ENCODE data around the gene DENND1A. TPM values are rescaled to one million over a fixed set of nuclear protein-coding genes. Genes with fewer than 3 reads are reported as not detected.
A peak's percentile ranks its signal among the peaks of the same experiment; 100 is the strongest.

Gene DENND1A
- total and polyA plus RNA-seq, 4 experiments from 2014 or later, result 1.4 to 14.2 (median 9.9) TPM

- Mint-ChIP-seq H3K9me3 (peaks cover 0 to 1% (median 0%) of the 10 kb centered on the region in 8 donors), H3K4me1 (peaks cover 9 to 16% (median 10%) of the 10 kb centered on the region in 4 donors), H3K27me3 (no peaks in the 10 kb centered on the region), H3K36me3 (peaks cover 0 to 46% of the 10 kb centered on the region in 2 donors), H3K4me3 (no peak overlapping the region), H3K27ac (no peak overlapping the region)
- intact Hi-C loops (cut with micrococcal nuclease), result no loop called here
- Histone ChIP-seq H3K4me1 (ENCODE audit: insufficient read depth, low read length) (peaks cover 7% of the 10 kb centered on the region), H3K27me3 (ENCODE audit: insufficient read depth, low read length) (no peaks in the 10 kb centered on the region), H3K27ac (ENCODE audit: low read depth, low read length) (no peak overlapping the region), H3K9me3 (ENCODE audit: control insufficient read depth in 1 of 2, low read length in 2 of 2) (no peaks in the 10 kb centered on the region), H3K4me3 (ENCODE audit: low read length in 2 of 2) (no peak overlapping the region), H3K36me3 (ENCODE audit: insufficient read depth, low read length) (no peaks in the 10 kb centered on the region)
- DNase-seq, result no peak
- POLR2A ChIA-PET (ENCODE audit: partially characterized antibody), result no interaction called here
- CTCF ChIA-PET (ENCODE audit: partially characterized antibody), result no interaction called here
Observed at GRCh38 chr9:123567013-123567412, 362.9 kb downstream of the DENND1A start.

GRCh38 chr9:123564652-123565051 lies 365.3 kb downstream of the DENND1A start:
- H3K9me3 Mint-ChIP-seq, result peaks cover 0 to 1% (median 0%) of the 10 kb centered on the region in 8 donors
- H3K9me3 ChIP-seq (ENCODE audit: control insufficient read depth in 1 of 2, low read length in 2 of 2), result no peaks in the 10 kb centered on the region
- CTCF ChIA-PET (ENCODE audit: partially characterized antibody), result interaction anchor here (0.6 kb wide), 1 partner anchor 1489 kb away, joined by 3 read pairs; no protein-coding TSS in a partner anchor

GRCh38 chr9:123562844-123563346 lies 367.0 kb downstream of the DENND1A start:
- DNase-seq, result no peak
- Histone ChIP-seq H3K9me3 (ENCODE audit: control insufficient read depth in 1 of 2, low read length in 2 of 2) (no peaks in the 10 kb centered on the region), H3K27me3 (ENCODE audit: insufficient read depth, low read length) (no peaks in the 10 kb centered on the region), H3K27ac (ENCODE audit: low read depth, low read length) (no peak overlapping the region), H3K4me1 (ENCODE audit: insufficient read depth, low read length) (peaks cover 7% of the 10 kb centered on the region), H3K36me3 (ENCODE audit: insufficient read depth, low read length) (no peaks in the 10 kb centered on the region), H3K4me3 (ENCODE audit: low read length in 2 of 2) (no peak overlapping the region)
- Mint-ChIP-seq H3K36me3 (peaks cover 6 to 52% of the 10 kb centered on the region in 2 donors), H3K4me1 (peaks cover 9 to 16% (median 10%) of the 10 kb centered on the region in 4 donors), H3K27ac (peak overlapping the region in 1 of 7 donors; percentile 0), H3K4me3 (peak overlapping the region in 1 of 8 donors; percentile 50), H3K9me3 (peaks cover 0 to 2% (median 0%) of the 10 kb centered on the region in 8 donors), H3K27me3 (no peaks in the 10 kb centered on the region)
- ChIA-PET CTCF (ENCODE audit: partially characterized antibody) (no interaction called here), POLR2A (ENCODE audit: partially characterized antibody) (no interaction called here)
- intact Hi-C loops (cut with micrococcal nuclease), result no loop called here

More at GRCh38 chr9:123564652-123565051, 365.3 kb downstream of the DENND1A start:
- H3K27ac Mint-ChIP-seq, result no peak overlapping the region
- H3K27me3 ChIP-seq (ENCODE audit: insufficient read depth, low read length), result no peaks in the 10 kb centered on the region
- H3K27ac ChIP-seq (ENCODE audit: low read depth, low read length), result no peak overlapping the region
- H3K36me3 Mint-ChIP-seq, result peaks cover 0 to 55% of the 10 kb centered on the region in 2 donors
- no peak for DNase-seq
- no peaks in the 10 kb centered on the region for H3K36me3 ChIP-seq (ENCODE audit: insufficient read depth, low read length)
- H3K4me1 ChIP-seq (ENCODE audit: insufficient read depth, low read length), result peaks cover 7% of the 10 kb centered on the region
- POLR2A ChIA-PET (ENCODE audit: partially characterized antibody), result no interaction called here
- no peak overlapping the region for H3K4me3 ChIP-seq (ENCODE audit: low read length in 2 of 2)
- H3K27me3 Mint-ChIP-seq, result no peaks in the 10 kb centered on the region
- peaks cover 9 to 16% (median 10%) of the 10 kb centered on the region in 4 donors for H3K4me1 Mint-ChIP-seq
- no peak overlapping the region for H3K4me3 Mint-ChIP-seq
- intact Hi-C loops (cut with micrococcal nuclease), result no loop called here

- H3K4me1 ChIP-seq (ENCODE audit: insufficient read depth, low read length), result peaks cover 7% of the 10 kb centered on the region
- no peaks in the 10 kb centered on the region for H3K9me3 ChIP-seq (ENCODE audit: control insufficient read depth in 1 of 2, low read length in 2 of 2)
- intact Hi-C loops (cut with micrococcal nuclease), result no loop called here
- no peak overlapping the region for H3K27ac ChIP-seq (ENCODE audit: low read depth, low read length)
- H3K27ac Mint-ChIP-seq, result peak overlapping the region in 2 of 7 donors; percentile 15 to 37
- no peak overlapping the region for H3K4me3 Mint-ChIP-seq
- POLR2A ChIA-PET (ENCODE audit: partially characterized antibody), result no interaction called here
- DNase-seq, result no peak
- H3K4me1 Mint-ChIP-seq, result peaks cover 9 to 16% (median 10%) of the 10 kb centered on the region in 4 donors
- no peak overlapping the region for H3K4me3 ChIP-seq (ENCODE audit: low read length in 2 of 2)
- H3K9me3 Mint-ChIP-seq, result peaks cover 0 to 2% (median 0%) of the 10 kb centered on the region in 8 donors
- no peaks in the 10 kb centered on the region for H3K36me3 ChIP-seq (ENCODE audit: insufficient read depth, low read length)
- CTCF ChIA-PET (ENCODE audit: partially characterized antibody), result no interaction called here
- no peaks in the 10 kb centered on the region for H3K27me3 Mint-ChIP-seq
- peaks cover 21 to 57% of the 10 kb centered on the region in 2 donors for H3K36me3 Mint-ChIP-seq
- H3K27me3 ChIP-seq (ENCODE audit: insufficient read depth, low read length), result no peaks in the 10 kb centered on the region
Observed at GRCh38 chr9:123561046-123561445, 368.9 kb downstream of the DENND1A start.

- intact Hi-C loops (cut with micrococcal nuclease), result no loop called here
- POLR2A ChIA-PET (ENCODE audit: partially characterized antibody), result no interaction called here
- peak overlapping the region in 1 of 7 donors; percentile 70 for H3K27ac Mint-ChIP-seq
- no peak for DNase-seq
- Histone ChIP-seq H3K27me3 (ENCODE audit: insufficient read depth, low read length) (no peaks in the 10 kb centered on the region), H3K36me3 (ENCODE audit: insufficient read depth, low read length) (no peaks in the 10 kb centered on the region), H3K4me1 (ENCODE audit: insufficient read depth, low read length) (no peaks in the 10 kb centered on the region), H3K27ac (ENCODE audit: low read depth, low read length) (no peak overlapping the region), H3K9me3 (ENCODE audit: control insufficient read depth in 1 of 2, low read length in 2 of 2) (no peaks in the 10 kb centered on the region), H3K4me3 (ENCODE audit: low read length in 2 of 2) (no peak overlapping the region)
- CTCF ChIA-PET (ENCODE audit: partially characterized antibody), result no interaction called here
- peaks cover 34 to 65% of the 10 kb centered on the region in 2 donors for H3K36me3 Mint-ChIP-seq
- no peaks in the 10 kb centered on the region for H3K4me1 Mint-ChIP-seq
- no peaks in the 10 kb centered on the region for H3K27me3 Mint-ChIP-seq
- H3K9me3 Mint-ChIP-seq, result peaks cover 0 to 2% (median 0%) of the 10 kb centered on the region in 8 donors
- no peak overlapping the region for H3K4me3 Mint-ChIP-seq
Observed at GRCh38 chr9:123556464-123557435, 373.2 kb downstream of the DENND1A start.

- peaks cover 34 to 55% of the 10 kb centered on the region in 2 donors for H3K36me3 Mint-ChIP-seq
Observed at GRCh38 chr9:123555646-123556045, 374.3 kb downstream of the DENND1A start.

GRCh38 chr9:123552530-123552929 lies 377.4 kb downstream of the DENND1A start:
- Histone ChIP-seq H3K36me3 (ENCODE audit: insufficient read depth, low read length) (no peaks in the 10 kb centered on the region), H3K27me3 (ENCODE audit: insufficient read depth, low read length) (no peaks in the 10 kb centered on the region), H3K9me3 (ENCODE audit: control insufficient read depth in 1 of 2, low read length in 2 of 2) (no peaks in the 10 kb centered on the region), H3K4me1 (ENCODE audit: insufficient read depth, low read length) (no peaks in the 10 kb centered on the region), H3K27ac (ENCODE audit: low read depth, low read length) (no peak overlapping the region), H3K4me3 (ENCODE audit: low read length in 2 of 2) (no peak overlapping the region)
- Mint-ChIP-seq H3K4me3 (no peak overlapping the region), H3K9me3 (no peaks in the 10 kb centered on the region), H3K36me3 (peaks cover 26 to 40% of the 10 kb centered on the region in 2 donors), H3K27me3 (no peaks in the 10 kb centered on the region), H3K4me1 (peaks cover 0 to 3% (median 0%) of the 10 kb centered on the region in 4 donors), H3K27ac (peak overlapping the region in 1 of 7 donors; percentile 37)
- DNase-seq, result no peak
- intact Hi-C loops (cut with micrococcal nuclease), result no loop called here
- CTCF ChIA-PET (ENCODE audit: partially characterized antibody), result no interaction called here
- POLR2A ChIA-PET (ENCODE audit: partially characterized antibody), result no interaction called here

More at GRCh38 chr9:123555646-123556045, 374.3 kb downstream of the DENND1A start:
- Mint-ChIP-seq H3K27ac (no peak overlapping the region), H3K27me3 (no peaks in the 10 kb centered on the region), H3K9me3 (peaks cover 0 to 2% (median 0%) of the 10 kb centered on the region in 8 donors), H3K4me3 (no peak overlapping the region), H3K4me1 (no peaks in the 10 kb centered on the region)
- intact Hi-C loops (cut with micrococcal nuclease), result no loop called here
- Histone ChIP-seq H3K36me3 (ENCODE audit: insufficient read depth, low read length) (no peaks in the 10 kb centered on the region), H3K9me3 (ENCODE audit: control insufficient read depth in 1 of 2, low read length in 2 of 2) (no peaks in the 10 kb centered on the region), H3K27ac (ENCODE audit: low read depth, low read length) (no peak overlapping the region), H3K4me1 (ENCODE audit: insufficient read depth, low read length) (no peaks in the 10 kb centered on the region), H3K4me3 (ENCODE audit: low read length in 2 of 2) (no peak overlapping the region), H3K27me3 (ENCODE audit: insufficient read depth, low read length) (no peaks in the 10 kb centered on the region)
- ChIA-PET POLR2A (ENCODE audit: partially characterized antibody) (no interaction called here), CTCF (ENCODE audit: partially characterized antibody) (no interaction called here)
- no peak for DNase-seq
